Mucosa of descending colon (tissue), 3 donors: ENCODE data around the gene USP9Y. TPM values are rescaled to one million over a fixed set of nuclear protein-coding genes. Genes with fewer than 3 reads are reported as not detected.

Experiments
- ATAC-seq: fragments of 200-7000 bp; cut with Tn5 transposase; one replicate; pipeline ENCODE4 v1.9.1; 2020; ENCODE audit warnings: mild to moderate bottlenecking, moderate library complexity
- DNase-seq, 3 donors: peaks; one replicate each; pipeline ENCODE4 v3.0.0-alpha.2; 2020
- H3K36me3 ChIP-seq: fragments of 200-600 bp; one replicate; pipeline ENCODE4 v1.8.0; 2021; ENCODE audit warnings: low read depth, mild to moderate bottlenecking
- H3K4me1 ChIP-seq: fragments of 200-600 bp; one replicate; pipeline ENCODE4 v1.8.0; 2021; ENCODE audit warnings: low read depth, mild to moderate bottlenecking
- H3K4me3 ChIP-seq: fragments of 200-600 bp; one replicate; pipeline ENCODE4 v1.8.0; 2021; ENCODE audit warnings: mild to moderate bottlenecking
- H3K9me3 ChIP-seq: fragments of 200-600 bp; one replicate; pipeline ENCODE4 v1.8.0; 2021; ENCODE audit warnings: mild to moderate bottlenecking
- intact Hi-C, 2 donors: fragments of 100-400 bp; cut with DNase I in 1 of 2; cut with micrococcal nuclease in 1 of 2; formaldehyde crosslinking; loops; one replicate each; pipeline versions ENCODE4 v1.11.0 to v1.11.1; 2022; cut with DNase I, micrococcal nuclease
- total RNA-seq, 3 donors: library from RNA; stranded (reverse); fragmentation: NEBNext Ultra II Directional in 2 of 3; extraction: Animal tissue kit (Norgen Biotek cat#: 25700) in 2 of 3; gene quantifications; one replicate each; pipeline versions ENCODE4 v1.2.1 to v1.2.4, GENCODE V29; 2021 to 2023
- TF ChIP-seq, protein P1 (sequence below): fragments of 200-600 bp; IDR thresholded peaks from one replicate; pipeline ENCODE4 v1.8.0; 2022; ENCODE audit warnings: antibody characterized with exemption, mild to moderate bottlenecking
- donor health status: DM: no; HTN: no; CAD: no; lungs with moderate emphysema.
- donor health status: DM: no; HTN: no; CAD: no.
- donor health status: DM: no; HTN: yes; CAD: no.

USP9Y gene
- total RNA-seq, 3 donors from 2014 or later = 9.2 to 18.1 TPM; not detected in 1

GRCh38 chrY:12715376-12715775 lies 14.3 kb downstream of the USP9Y start:
- no peak for ATAC-seq
- H3K4me1 ChIP-seq = no peaks in the 10 kb centered on the region
- intact Hi-C loops = no loop called here
- TF ChIP-seq, protein P1, sequence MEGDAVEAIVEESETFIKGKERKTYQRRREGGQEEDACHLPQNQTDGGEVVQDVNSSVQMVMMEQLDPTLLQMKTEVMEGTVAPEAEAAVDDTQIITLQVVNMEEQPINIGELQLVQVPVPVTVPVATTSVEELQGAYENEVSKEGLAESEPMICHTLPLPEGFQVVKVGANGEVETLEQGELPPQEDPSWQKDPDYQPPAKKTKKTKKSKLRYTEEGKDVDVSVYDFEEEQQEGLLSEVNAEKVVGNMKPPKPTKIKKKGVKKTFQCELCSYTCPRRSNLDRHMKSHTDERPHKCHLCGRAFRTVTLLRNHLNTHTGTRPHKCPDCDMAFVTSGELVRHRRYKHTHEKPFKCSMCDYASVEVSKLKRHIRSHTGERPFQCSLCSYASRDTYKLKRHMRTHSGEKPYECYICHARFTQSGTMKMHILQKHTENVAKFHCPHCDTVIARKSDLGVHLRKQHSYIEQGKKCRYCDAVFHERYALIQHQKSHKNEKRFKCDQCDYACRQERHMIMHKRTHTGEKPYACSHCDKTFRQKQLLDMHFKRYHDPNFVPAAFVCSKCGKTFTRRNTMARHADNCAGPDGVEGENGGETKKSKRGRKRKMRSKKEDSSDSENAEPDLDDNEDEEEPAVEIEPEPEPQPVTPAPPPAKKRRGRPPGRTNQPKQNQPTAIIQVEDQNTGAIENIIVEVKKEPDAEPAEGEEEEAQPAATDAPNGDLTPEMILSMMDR = no peak
- no peaks in the 10 kb centered on the region for H3K36me3 ChIP-seq
- DNase-seq = no peak
- H3K4me3 ChIP-seq = no peak overlapping the region
- H3K9me3 ChIP-seq = no peaks in the 10 kb centered on the region

DNA sequence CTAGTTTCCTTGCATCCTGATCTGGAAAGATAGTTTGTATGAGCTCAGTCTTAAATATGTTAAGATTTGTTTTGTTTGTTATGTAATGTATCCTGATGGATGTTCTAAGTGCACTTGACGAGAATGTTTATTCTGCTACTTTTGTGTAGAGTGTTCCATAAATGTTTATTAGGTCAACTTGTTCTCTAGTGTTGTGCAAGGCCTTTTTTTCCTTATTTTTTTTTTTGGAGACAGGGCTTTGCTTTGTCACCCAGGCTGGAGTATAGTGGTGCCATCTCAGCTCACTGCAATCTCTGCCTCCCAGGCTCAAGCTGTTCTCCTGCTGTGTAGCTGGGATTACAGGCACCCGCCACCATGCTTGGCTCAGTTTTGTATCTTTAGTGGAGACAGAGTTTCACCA lies 28.7 kb downstream of the USP9Y start:
- H3K4me1 ChIP-seq = no peaks in the 10 kb centered on the region
- intact Hi-C loops = no loop called here
- no peak for DNase-seq
- ATAC-seq = no peak
- H3K9me3 ChIP-seq = no peaks in the 10 kb centered on the region
- TF ChIP-seq, protein P1 = no peak
- no peaks in the 10 kb centered on the region for H3K36me3 ChIP-seq
- no peak overlapping the region for H3K4me3 ChIP-seq

GRCh38 chrY:12733625-12734024 lies 32.6 kb downstream of the USP9Y start:
- ATAC-seq (no peak), DNase-seq (no peak)
- TF ChIP-seq, protein P1 = no peak
- Histone ChIP-seq H3K9me3 (no peaks in the 10 kb centered on the region), H3K36me3 (no peaks in the 10 kb centered on the region), H3K4me3 (no peak overlapping the region), H3K4me1 (no peaks in the 10 kb centered on the region)
- intact Hi-C loops = no loop called here

- H3K9me3 ChIP-seq = no peaks in the 10 kb centered on the region
- intact Hi-C loops = no loop called here
- no peak for ATAC-seq
- TF ChIP-seq, protein P1 = no peak
- H3K36me3 ChIP-seq = no peaks in the 10 kb centered on the region
- no peak for DNase-seq
- H3K4me1 ChIP-seq = no peaks in the 10 kb centered on the region
- no peak overlapping the region for H3K4me3 ChIP-seq
Observed at GRCh38 chrY:12734051-12734450, 33.0 kb downstream of the USP9Y start.

DNA sequence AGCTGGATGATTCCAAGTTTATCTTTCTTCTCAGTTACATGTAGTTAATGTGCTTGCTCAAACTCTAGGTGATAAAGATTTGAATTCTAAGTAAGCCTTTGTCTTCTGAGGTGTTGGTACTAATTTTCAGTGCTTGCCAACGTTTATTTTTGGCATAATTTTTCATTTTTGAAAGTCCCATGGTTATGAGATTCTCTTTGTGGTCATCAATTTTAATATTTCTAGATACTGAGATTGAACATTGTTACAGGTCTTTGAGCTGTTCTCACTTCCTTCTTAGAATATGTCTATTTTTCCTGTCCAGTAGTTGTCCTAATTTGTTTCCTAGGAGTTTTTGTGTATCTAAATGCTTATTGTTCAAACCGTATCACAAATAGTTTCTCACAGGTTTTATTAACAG lies 40.4 kb downstream of the USP9Y start:
- Histone ChIP-seq H3K4me1 (no peaks in the 10 kb centered on the region), H3K9me3 (no peaks in the 10 kb centered on the region), H3K4me3 (no peak overlapping the region), H3K36me3 (no peaks in the 10 kb centered on the region)
- intact Hi-C loops = no loop called here
- TF ChIP-seq, protein P1 = no peak
- DNase-seq (no peak), ATAC-seq (no peak)

DNA sequence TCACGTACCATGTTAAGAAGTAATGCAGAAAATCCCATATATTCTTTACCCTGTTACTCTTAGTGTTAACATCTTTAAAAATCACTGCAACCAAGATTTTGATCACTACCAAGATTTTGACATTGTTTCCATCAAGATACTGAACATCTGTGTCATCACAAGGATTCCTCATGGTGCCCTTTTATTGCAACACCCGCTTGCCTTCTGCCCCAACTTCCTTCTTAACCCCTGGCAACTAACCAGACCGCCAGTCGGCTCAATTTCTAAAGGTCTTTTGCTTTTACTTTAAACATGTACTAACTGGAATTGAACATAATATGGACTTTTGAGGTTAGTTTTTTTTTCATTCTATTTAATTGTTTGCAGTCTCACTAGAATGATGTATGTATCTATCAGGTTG lies 41.7 kb downstream of the USP9Y start:
- H3K36me3 ChIP-seq = no peaks in the 10 kb centered on the region
- H3K4me1 ChIP-seq = no peaks in the 10 kb centered on the region
- intact Hi-C loops = no loop called here
- DNase-seq (no peak), ATAC-seq (no peak)
- TF ChIP-seq, protein P1 = no peak
- H3K4me3 ChIP-seq = no peak overlapping the region
- H3K9me3 ChIP-seq = no peaks in the 10 kb centered on the region
